Endothelial cell of umbilical vein (primary cell): ENCODE measurements around the gene OR5AR1. TPM values are rescaled to one million over a fixed set of nuclear protein-coding genes. Genes with fewer than 3 reads are reported as not detected.

Source experiments
- BruUV-seq: library from RNA; stranded (reverse); fragments of 400-500 nt; replicated peaks from 2 replicates; lab custom pipeline; 2021; lab: Mats Ljungman, UMichigan
- CTCF ChIA-PET: fragments of 300-600, 350-600 bp; sonication (Branson Sonifier 250); formaldehyde crosslinking; loops from one replicate; lab custom pipeline; 2021; ENCODE audit warnings: antibody characterized with exemption, inconsistent platforms; lab: Charles Lee
- POLR2A ChIA-PET: fragments of 300-600, 350-600 bp; sonication (Branson Sonifier 250); formaldehyde crosslinking; loops from one replicate; lab custom pipeline; 2021; ENCODE audit warnings: antibody characterized with exemption, inconsistent platforms; lab: Charles Lee
- DNase-seq: peaks from one replicate; pipeline ENCODE4 v3.0.0-alpha.2; 2011; ENCODE audit warnings: low read depth, low spot score
- FAIRE-seq: peaks from 2 replicates; lab custom pipeline; 2011; peaks lifted over from hg19 to GRCh38; lab: Jason Lieb, UNC
- H2AFZ ChIP-seq: 2 replicates; pipeline ENCODE4 v1.6.0; 2012; ENCODE audit warnings: low read depth, low read length, control low read depth, inconsistent platforms
- H3K27ac ChIP-seq: 2 replicates; pipeline ENCODE4 v1.5.1; 2011; ENCODE audit warnings: low read depth, mild to moderate bottlenecking, control low read depth, low read length, moderate library complexity; ENCODE audit not compliant: insufficient read depth
- H3K27me3 ChIP-seq, 2 experiments: 2 replicates each; pipeline versions ENCODE4 v1.6.0 to v1.6.1; 2011; ENCODE audit warnings: low read length in 2 of 2, mixed read lengths in 1 of 2; ENCODE audit not compliant: control insufficient read depth in 2 of 2, insufficient read depth in 2 of 2
- H3K36me3 ChIP-seq, 2 experiments: 2 replicates in 1 of 2; 3 replicates in 1 of 2; pipeline ENCODE4 v1.5.1; 2011; ENCODE audit warnings: low read length in 2 of 2, mild to moderate bottlenecking in 1 of 2, moderate library complexity in 1 of 2; ENCODE audit not compliant: control insufficient read depth in 2 of 2, insufficient read depth in 2 of 2; ENCODE audit errors: extremely low read depth in 1 of 2
- H3K4me1 ChIP-seq: 3 replicates; pipeline ENCODE4 v1.5.1; 2011; ENCODE audit warnings: mild to moderate bottlenecking, low read length; ENCODE audit not compliant: control insufficient read depth, insufficient read depth; ENCODE audit errors: extremely low read depth
- H3K4me2 ChIP-seq: 2 replicates; pipeline ENCODE4 v1.6.1; 2011; ENCODE audit warnings: low read length, control low read depth, mixed read lengths; ENCODE audit not compliant: insufficient read depth
- H3K4me3 ChIP-seq, 3 experiments: fragments of 200-600 bp in 1 of 3; sonication (generic), shearing (Covaris generic) in 1 of 3; replicated peaks in 1 of 3; 2 replicates each; pipeline ENCODE4 v1.5.1; 2011 to 2016; ENCODE audit warnings: control low read depth in 3 of 3, low read length in 3 of 3, mild to moderate bottlenecking in 2 of 3, inconsistent platforms in 1 of 3, low read depth in 1 of 3, moderate library complexity in 1 of 3; ENCODE audit not compliant: insufficient read depth in 1 of 3
- H3K79me2 ChIP-seq: 2 replicates; pipeline ENCODE4 v1.6.0; 2012; ENCODE audit warnings: low read length, inconsistent platforms; ENCODE audit not compliant: control insufficient read depth, insufficient read depth
- H3K9ac ChIP-seq: replicated peaks from 2 replicates; pipeline ENCODE3; 2011; ENCODE audit warnings: low read length, control low read depth; ENCODE audit not compliant: insufficient read depth; ENCODE audit errors: extremely low read depth
- H3K9me1 ChIP-seq: replicated peaks from 3 replicates; pipeline ENCODE4 v1.6.0; 2011; ENCODE audit warnings: mild to moderate bottlenecking, low read length; ENCODE audit not compliant: control insufficient read depth, insufficient read depth; ENCODE audit errors: extremely low read depth
- H3K9me3 ChIP-seq: replicated peaks from 2 replicates; pipeline ENCODE4 v1.5.1; 2012; ENCODE audit warnings: low read length, inconsistent platforms; ENCODE audit not compliant: control insufficient read depth, insufficient read depth
- H4K20me1 ChIP-seq: replicated peaks from 2 replicates; pipeline ENCODE3; 2011; ENCODE audit warnings: mild to moderate bottlenecking, low read length; ENCODE audit not compliant: control insufficient read depth, insufficient read depth; ENCODE audit errors: extremely low read depth
- EZH2 ChIP-seq: IDR thresholded peaks from 2 replicates; pipeline ENCODE4 v1.6.1; 2012; ENCODE audit warnings: borderline replicate concordance, low read depth, mild to moderate bottlenecking, moderate library complexity, low read length, inconsistent platforms; ENCODE audit not compliant: severe bottlenecking
- FOS ChIP-seq: IDR thresholded peaks from 2 replicates; pipeline ENCODE4 v1.6.1; 2011; ENCODE audit warnings: mild to moderate bottlenecking, low read length, moderate library complexity, borderline replicate concordance; ENCODE audit not compliant: insufficient read depth
- GATA2 ChIP-seq: IDR thresholded peaks from 2 replicates; pipeline ENCODE4 v1.7.0; 2011; ENCODE audit warnings: low read depth, mild to moderate bottlenecking, moderate library complexity, mixed read lengths, low read length; ENCODE audit not compliant: insufficient read length, insufficient read depth
- JUN ChIP-seq: IDR thresholded peaks from 2 replicates; pipeline ENCODE4 v1.6.1; 2011; ENCODE audit warnings: borderline replicate concordance, low read depth; ENCODE audit not compliant: insufficient read length, insufficient read depth
- MYC ChIP-seq: IDR thresholded peaks from one replicate; pipeline ENCODE4 v1.6.1; 2011; ENCODE audit warnings: mild to moderate bottlenecking, low read depth, low read length
- POLR2A ChIP-seq: IDR thresholded peaks from 2 replicates; pipeline ENCODE4 v1.6.1; 2012; ENCODE audit warnings: low read depth, mild to moderate bottlenecking, control low read depth, low read length
- POLR2AphosphoS5 ChIP-seq: IDR thresholded peaks from 2 replicates; pipeline ENCODE4 v1.6.1; 2012; ENCODE audit warnings: low read depth, mild to moderate bottlenecking, control low read depth, low read length, moderate library complexity; ENCODE audit not compliant: insufficient read depth
- dilution Hi-C: fragments of 300-500 bp; cut with MboI; formaldehyde crosslinking; loops from one replicate; pipeline ENCODE4 v1.15.0; 2019; ENCODE audit warnings: low sequenced_read_pairs; ENCODE audit not compliant: extremely low pct_ligation_motif_present
- intact Hi-C: fragments of 100-400 bp; cut with micrococcal nuclease; formaldehyde crosslinking; loops from one replicate; pipeline ENCODE4 v1.10.0; 2022
- polyA plus RNA-seq, 4 experiments: library from polyadenylated mRNA; depleted of rRNA in 3 of 4; stranded (reverse) in 3 of 4; unstranded in 1 of 4; fragments of >200 nt; gene quantifications; 2 replicates each; pipeline versions ENCODE4 v1.2.1 to v1.2.3, GENCODE V29; 2011 to 2012; ENCODE audit warnings: missing spikeins in 1 of 4
- total RNA-seq: library from RNA; stranded (reverse); gene quantifications from 2 replicates; pipeline ENCODE4 v1.2.3, GENCODE V29; 2021
- TF ChIP-seq, protein P1 (sequence below): IDR thresholded peaks from 2 replicates; pipeline ENCODE4 v1.6.1; 2011; ENCODE audit not compliant: insufficient read depth, insufficient read length
- TF ChIP-seq, protein P2 (sequence below), 2 donors: IDR thresholded peaks; 1 replicate in 1 of 2; 2 replicates in 1 of 2; pipeline ENCODE4 v1.5.1; 2011; ENCODE audit warnings: low read length in 2 of 2, mild to moderate bottlenecking in 2 of 2, moderate library complexity in 2 of 2, control low read depth in 1 of 2, inconsistent platforms in 1 of 2, low read depth in 1 of 2; ENCODE audit not compliant: insufficient read depth in 1 of 2; ENCODE audit errors: extremely low read depth in 1 of 2

OR5AR1 gene
- total and polyA plus RNA-seq, 2 donors (not counting 3 experiments of a cell fraction or from before 2014, with no cell fraction given): not detected

DNA sequence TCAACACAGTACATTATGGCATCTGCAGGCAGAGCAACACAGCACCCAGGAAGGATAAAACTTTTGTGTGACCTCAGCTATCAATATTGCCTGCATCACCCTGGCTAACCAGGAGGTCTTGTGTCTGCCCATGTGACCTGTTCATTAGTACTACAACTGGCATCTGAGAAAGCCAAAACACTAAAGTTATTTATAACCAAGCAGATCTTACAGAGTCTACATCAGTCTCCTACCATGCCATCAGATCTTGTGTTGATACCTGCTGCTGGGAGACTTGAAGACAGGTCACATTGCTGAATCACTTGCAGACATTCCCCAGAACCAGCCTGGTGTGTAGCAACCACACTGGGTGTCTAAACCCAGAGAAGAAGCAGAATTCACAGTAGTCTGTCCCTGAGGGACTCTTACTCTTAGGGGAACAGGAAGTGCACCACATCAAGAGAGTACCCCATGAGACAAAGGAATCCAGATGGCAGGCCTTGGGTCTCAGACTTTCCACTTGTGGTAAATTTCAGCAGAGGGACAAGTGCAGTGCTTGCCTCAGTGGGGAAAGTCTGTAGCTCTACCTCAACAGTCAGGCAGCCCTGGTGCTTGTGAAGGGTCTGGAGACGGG lies 42.4 kb downstream of the OR5AR1 start:
- FAIRE-seq (no peak), DNase-seq (no peak)
- Histone ChIP-seq H3K27me3 (no peaks in the 10 kb centered on the region), H3K4me3 (no peak overlapping the region), H3K4me1 (no peaks in the 10 kb centered on the region), H3K36me3 (no peaks in the 10 kb centered on the region), H3K9me1 (no peaks in the 10 kb centered on the region), H3K9me3 (peaks cover 6% of the 10 kb centered on the region), H2AFZ (no peak overlapping the region), H3K27ac (no peak overlapping the region), H3K4me2 (no peak overlapping the region), H3K9ac (no peak overlapping the region), H4K20me1 (no peaks in the 10 kb centered on the region), H3K79me2 (no peaks in the 10 kb centered on the region)
- no TSS peak for BruUV-seq
- POLR2A ChIA-PET: no interaction called here
- dilution Hi-C loops: no loop called here
- CTCF ChIA-PET: no interaction called here
- no peak for TF ChIP-seq JUN
- TF ChIP-seq, protein P1, sequence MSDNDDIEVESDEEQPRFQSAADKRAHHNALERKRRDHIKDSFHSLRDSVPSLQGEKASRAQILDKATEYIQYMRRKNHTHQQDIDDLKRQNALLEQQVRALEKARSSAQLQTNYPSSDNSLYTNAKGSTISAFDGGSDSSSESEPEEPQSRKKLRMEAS: no peak
- no peak for TF ChIP-seq POLR2A
- TF ChIP-seq EZH2: no peak
- TF ChIP-seq, protein P2, sequence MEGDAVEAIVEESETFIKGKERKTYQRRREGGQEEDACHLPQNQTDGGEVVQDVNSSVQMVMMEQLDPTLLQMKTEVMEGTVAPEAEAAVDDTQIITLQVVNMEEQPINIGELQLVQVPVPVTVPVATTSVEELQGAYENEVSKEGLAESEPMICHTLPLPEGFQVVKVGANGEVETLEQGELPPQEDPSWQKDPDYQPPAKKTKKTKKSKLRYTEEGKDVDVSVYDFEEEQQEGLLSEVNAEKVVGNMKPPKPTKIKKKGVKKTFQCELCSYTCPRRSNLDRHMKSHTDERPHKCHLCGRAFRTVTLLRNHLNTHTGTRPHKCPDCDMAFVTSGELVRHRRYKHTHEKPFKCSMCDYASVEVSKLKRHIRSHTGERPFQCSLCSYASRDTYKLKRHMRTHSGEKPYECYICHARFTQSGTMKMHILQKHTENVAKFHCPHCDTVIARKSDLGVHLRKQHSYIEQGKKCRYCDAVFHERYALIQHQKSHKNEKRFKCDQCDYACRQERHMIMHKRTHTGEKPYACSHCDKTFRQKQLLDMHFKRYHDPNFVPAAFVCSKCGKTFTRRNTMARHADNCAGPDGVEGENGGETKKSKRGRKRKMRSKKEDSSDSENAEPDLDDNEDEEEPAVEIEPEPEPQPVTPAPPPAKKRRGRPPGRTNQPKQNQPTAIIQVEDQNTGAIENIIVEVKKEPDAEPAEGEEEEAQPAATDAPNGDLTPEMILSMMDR (IDR thresholded peaks at IDR 0.05; ENCODE audit: extremely low read depth in 1 of 2, insufficient read depth in 1 of 2, low read depth in 1 of 2, low read length in 2 of 2): no peak
- TF ChIP-seq POLR2AphosphoS5: no peak
- no peak for TF ChIP-seq GATA2
- TF ChIP-seq MYC: no peak
- TF ChIP-seq FOS: no peak
- intact Hi-C loops: no loop called here
